Neural cell (in vitro differentiated cells): ENCODE results near the gene BTBD17. TPM values are rescaled to one million over a fixed set of nuclear protein-coding genes. Genes with fewer than 3 reads are reported as not detected.

ENCODE experiments used
- H2AFZ ChIP-seq: fragments of 200-600, 300-800 bp; sonication (generic), shearing (Covaris generic); 2 replicates; pipeline ENCODE4 v1.6.0; 2014; ENCODE audit warnings: low read depth, mild to moderate bottlenecking, antibody characterized with exemption, low read length, moderate library complexity
- H3F3A ChIP-seq: fragments of 200-600 bp; shearing (Covaris generic); 2 replicates; pipeline ENCODE4 v1.6.1; 2016; ENCODE audit warnings: mild to moderate bottlenecking, moderate library complexity, mixed read lengths, antibody characterized with exemption, low read length; ENCODE audit not compliant: insufficient read depth, poor library complexity, severe bottlenecking
- H3K27ac ChIP-seq: fragments of 200-600, 300-800 bp; sonication (generic), shearing (Covaris generic); 2 replicates; pipeline ENCODE4 v1.5.1; 2014; ENCODE audit warnings: mild to moderate bottlenecking, low read length, moderate library complexity
- H3K27me3 ChIP-seq: fragments of 300-800, 200-600 bp; sonication (generic), shearing (Covaris generic); 2 replicates; pipeline ENCODE4 v1.6.0; 2014; ENCODE audit warnings: mild to moderate bottlenecking, low read depth, low read length, moderate library complexity; ENCODE audit not compliant: insufficient read depth
- H3K36me3 ChIP-seq: fragments of 300-800, 200-600 bp; sonication (generic), shearing (Covaris generic); 2 replicates; pipeline ENCODE4 v1.5.1; 2014; ENCODE audit warnings: mild to moderate bottlenecking, antibody characterized with exemption, low read length, moderate library complexity; ENCODE audit not compliant: insufficient read depth
- H3K4me2 ChIP-seq: fragments of 300-800, 200-600 bp; sonication (generic), shearing (Covaris generic); 2 replicates; pipeline ENCODE4 v1.6.0; 2014; ENCODE audit warnings: mild to moderate bottlenecking, low read length
- H3K4me3 ChIP-seq: fragments of 300-800, 200-600 bp; sonication (generic), shearing (Covaris generic); 2 replicates; pipeline ENCODE4 v1.5.1; 2014; ENCODE audit warnings: mild to moderate bottlenecking, low read length, moderate library complexity
- H3K79me2 ChIP-seq: fragments of 200-600 bp; shearing (Covaris generic); replicated peaks from 2 replicates; pipeline ENCODE4 v1.6.0; 2014; ENCODE audit warnings: mild to moderate bottlenecking, low read length, moderate library complexity; ENCODE audit not compliant: insufficient read depth
- H3K9ac ChIP-seq: fragments of 300-800, 200-600 bp; sonication (generic), shearing (Covaris generic); 2 replicates; pipeline ENCODE4 v1.6.1; 2016; ENCODE audit warnings: mild to moderate bottlenecking, low read length, mixed read lengths
- H3K9me2 ChIP-seq: fragments of 200-600 bp; shearing (Covaris generic); 2 replicates; pipeline ENCODE4 v1.6.1; 2016; ENCODE audit warnings: mild to moderate bottlenecking, low read length, mixed read lengths; ENCODE audit not compliant: insufficient read depth
- H3K9me3 ChIP-seq: fragments of 200-600, 300-800 bp; sonication (generic), shearing (Covaris generic); 2 replicates; pipeline ENCODE4 v1.6.1; 2016; ENCODE audit warnings: mild to moderate bottlenecking, mixed run types, low read length, moderate library complexity, mixed read lengths
- H4K20me1 ChIP-seq: fragments of 200-600 bp; shearing (Covaris generic); 2 replicates; pipeline ENCODE4 v1.6.1; 2016; ENCODE audit warnings: mild to moderate bottlenecking, mixed run types; ENCODE audit not compliant: insufficient read depth
- EP300 ChIP-seq: fragments of 450-650 bp; conservative IDR thresholded peaks from 2 replicates; pipeline ENCODE4 v1.6.1; 2014; ENCODE audit warnings: antibody characterized with exemption, mild to moderate bottlenecking, moderate library complexity; ENCODE audit not compliant: poor library complexity, severe bottlenecking
- EZH2 ChIP-seq: fragments of 200-600, 300-800 bp; shearing (Covaris generic), sonication (generic); IDR thresholded peaks from 2 replicates; pipeline ENCODE4 v1.6.1; 2014; ENCODE audit warnings: antibody characterized with exemption, low read length, borderline replicate concordance, mild to moderate bottlenecking; ENCODE audit not compliant: insufficient read depth, poor library complexity, severe bottlenecking
- MXI1 ChIP-seq: fragments of 450-650 bp; conservative IDR thresholded peaks from 2 replicates; pipeline ENCODE4 v1.6.1; 2014; ENCODE audit warnings: antibody characterized with exemption, mild to moderate bottlenecking; ENCODE audit not compliant: poor library complexity, severe bottlenecking
- POLR2AphosphoS5 ChIP-seq: IDR thresholded peaks from 2 replicates; pipeline ENCODE4 v1.6.1; 2012
- RAD21 ChIP-seq: fragments of 450-650 bp; conservative IDR thresholded peaks from 2 replicates; pipeline ENCODE4 v1.6.1; 2014; ENCODE audit warnings: antibody characterized with exemption, mild to moderate bottlenecking, moderate library complexity
- SMC3 ChIP-seq: fragments of 450-650 bp; conservative IDR thresholded peaks from 2 replicates; pipeline ENCODE4 v1.6.1; 2014; ENCODE audit warnings: antibody characterized with exemption, mild to moderate bottlenecking, moderate library complexity; ENCODE audit not compliant: poor library complexity
- TAF1 ChIP-seq: IDR thresholded peaks from 2 replicates; pipeline ENCODE4 v1.6.1; 2012; ENCODE audit warnings: low read depth
- polyA plus RNA-seq: library from polyadenylated mRNA; depleted of rRNA; stranded (reverse); fragments of >200 nt; gene quantifications from 2 replicates; pipeline ENCODE4 v1.2.3, GENCODE V29; 2014
- TF ChIP-seq, protein P1 (sequence below): fragments of 450-650 bp; IDR thresholded peaks from 2 replicates; pipeline ENCODE4 v1.5.1; 2014; ENCODE audit warnings: antibody characterized with exemption, mild to moderate bottlenecking, moderate library complexity; ENCODE audit not compliant: poor library complexity, severe bottlenecking
- TF ChIP-seq, protein P2 (sequence below): IDR thresholded peaks from 2 replicates; pipeline ENCODE4 v1.6.1; 2012; ENCODE audit warnings: borderline replicate concordance

Gene BTBD17
- polyA plus RNA-seq, 1 donor from 2014 or later: 5.3 TPM

DNA sequence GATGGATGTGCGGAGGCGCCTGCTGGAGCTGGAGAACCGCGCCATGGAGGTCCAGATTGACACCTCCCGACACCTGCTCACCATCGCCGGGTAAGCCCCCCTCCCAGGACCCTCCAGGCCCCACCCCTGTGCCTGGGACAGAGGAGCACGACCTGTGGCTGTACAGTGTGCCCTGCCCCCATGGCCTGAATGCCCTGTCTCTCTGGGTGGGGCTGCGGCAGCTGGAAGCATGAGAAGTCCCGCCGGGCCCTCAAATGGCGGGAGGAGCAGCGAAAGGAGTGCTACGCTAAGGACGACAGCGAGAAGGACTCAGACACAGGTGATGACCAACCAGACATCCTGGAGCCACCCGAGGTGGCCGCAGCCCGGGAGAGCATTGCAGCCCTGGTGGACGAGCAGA lies 11.2 kb downstream of the BTBD17 start:
- Histone ChIP-seq H3K9me3 (no peaks in the 10 kb centered on the region), H3K4me2 (no peak overlapping the region), H3K9ac (no peak overlapping the region), H3F3A (no peaks in the 10 kb centered on the region), H3K27me3 (peaks cover 27% of the 10 kb centered on the region), H4K20me1 (no peaks in the 10 kb centered on the region), H2AFZ (no peak overlapping the region), H3K79me2 (no peaks in the 10 kb centered on the region), H3K4me3 (no peak overlapping the region), H3K9me2 (no peaks in the 10 kb centered on the region), H3K27ac (no peak overlapping the region), H3K36me3 (no peaks in the 10 kb centered on the region)
- TF ChIP-seq MXI1: no peak
- TF ChIP-seq EZH2: no peak
- TF ChIP-seq, protein P1, sequence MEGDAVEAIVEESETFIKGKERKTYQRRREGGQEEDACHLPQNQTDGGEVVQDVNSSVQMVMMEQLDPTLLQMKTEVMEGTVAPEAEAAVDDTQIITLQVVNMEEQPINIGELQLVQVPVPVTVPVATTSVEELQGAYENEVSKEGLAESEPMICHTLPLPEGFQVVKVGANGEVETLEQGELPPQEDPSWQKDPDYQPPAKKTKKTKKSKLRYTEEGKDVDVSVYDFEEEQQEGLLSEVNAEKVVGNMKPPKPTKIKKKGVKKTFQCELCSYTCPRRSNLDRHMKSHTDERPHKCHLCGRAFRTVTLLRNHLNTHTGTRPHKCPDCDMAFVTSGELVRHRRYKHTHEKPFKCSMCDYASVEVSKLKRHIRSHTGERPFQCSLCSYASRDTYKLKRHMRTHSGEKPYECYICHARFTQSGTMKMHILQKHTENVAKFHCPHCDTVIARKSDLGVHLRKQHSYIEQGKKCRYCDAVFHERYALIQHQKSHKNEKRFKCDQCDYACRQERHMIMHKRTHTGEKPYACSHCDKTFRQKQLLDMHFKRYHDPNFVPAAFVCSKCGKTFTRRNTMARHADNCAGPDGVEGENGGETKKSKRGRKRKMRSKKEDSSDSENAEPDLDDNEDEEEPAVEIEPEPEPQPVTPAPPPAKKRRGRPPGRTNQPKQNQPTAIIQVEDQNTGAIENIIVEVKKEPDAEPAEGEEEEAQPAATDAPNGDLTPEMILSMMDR: no peak
- no peak for TF ChIP-seq RAD21
- TF ChIP-seq SMC3: no peak
- TF ChIP-seq, protein P2, sequence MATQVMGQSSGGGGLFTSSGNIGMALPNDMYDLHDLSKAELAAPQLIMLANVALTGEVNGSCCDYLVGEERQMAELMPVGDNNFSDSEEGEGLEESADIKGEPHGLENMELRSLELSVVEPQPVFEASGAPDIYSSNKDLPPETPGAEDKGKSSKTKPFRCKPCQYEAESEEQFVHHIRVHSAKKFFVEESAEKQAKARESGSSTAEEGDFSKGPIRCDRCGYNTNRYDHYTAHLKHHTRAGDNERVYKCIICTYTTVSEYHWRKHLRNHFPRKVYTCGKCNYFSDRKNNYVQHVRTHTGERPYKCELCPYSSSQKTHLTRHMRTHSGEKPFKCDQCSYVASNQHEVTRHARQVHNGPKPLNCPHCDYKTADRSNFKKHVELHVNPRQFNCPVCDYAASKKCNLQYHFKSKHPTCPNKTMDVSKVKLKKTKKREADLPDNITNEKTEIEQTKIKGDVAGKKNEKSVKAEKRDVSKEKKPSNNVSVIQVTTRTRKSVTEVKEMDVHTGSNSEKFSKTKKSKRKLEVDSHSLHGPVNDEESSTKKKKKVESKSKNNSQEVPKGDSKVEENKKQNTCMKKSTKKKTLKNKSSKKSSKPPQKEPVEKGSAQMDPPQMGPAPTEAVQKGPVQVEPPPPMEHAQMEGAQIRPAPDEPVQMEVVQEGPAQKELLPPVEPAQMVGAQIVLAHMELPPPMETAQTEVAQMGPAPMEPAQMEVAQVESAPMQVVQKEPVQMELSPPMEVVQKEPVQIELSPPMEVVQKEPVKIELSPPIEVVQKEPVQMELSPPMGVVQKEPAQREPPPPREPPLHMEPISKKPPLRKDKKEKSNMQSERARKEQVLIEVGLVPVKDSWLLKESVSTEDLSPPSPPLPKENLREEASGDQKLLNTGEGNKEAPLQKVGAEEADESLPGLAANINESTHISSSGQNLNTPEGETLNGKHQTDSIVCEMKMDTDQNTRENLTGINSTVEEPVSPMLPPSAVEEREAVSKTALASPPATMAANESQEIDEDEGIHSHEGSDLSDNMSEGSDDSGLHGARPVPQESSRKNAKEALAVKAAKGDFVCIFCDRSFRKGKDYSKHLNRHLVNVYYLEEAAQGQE: no peak
- TF ChIP-seq POLR2AphosphoS5: no peak
- TF ChIP-seq EP300: no peak
- TF ChIP-seq TAF1: no peak

DNA sequence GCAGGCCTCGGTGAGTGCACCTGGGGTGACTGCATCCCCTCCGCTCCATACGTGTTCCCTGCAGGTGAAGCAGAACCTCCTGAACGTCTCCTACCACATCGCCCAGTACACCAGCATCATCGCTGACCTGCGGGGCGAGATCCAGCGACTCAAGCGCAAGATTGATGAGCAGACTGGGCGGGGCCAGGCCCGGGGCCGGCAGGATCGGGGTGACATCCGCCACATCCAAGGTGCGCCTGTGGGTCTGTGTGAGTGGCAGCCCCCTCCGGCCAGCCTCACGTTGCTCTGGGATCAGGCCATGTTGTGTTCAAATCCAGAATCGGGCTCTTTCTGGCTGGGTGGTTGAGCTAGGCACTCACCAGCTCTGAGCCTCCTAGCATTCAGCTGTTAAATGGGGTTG lies 12.5 kb downstream of the BTBD17 start:
- H3K9me3 ChIP-seq: no peaks in the 10 kb centered on the region
- no peak overlapping the region for H3K4me3 ChIP-seq
- H3F3A ChIP-seq: no peaks in the 10 kb centered on the region
- no peaks in the 10 kb centered on the region for H3K9me2 ChIP-seq
- H3K79me2 ChIP-seq: no peaks in the 10 kb centered on the region
- H3K27ac ChIP-seq: no peak overlapping the region
- H2AFZ ChIP-seq: no peak overlapping the region
- H3K4me2 ChIP-seq: no peak overlapping the region
- H3K36me3 ChIP-seq: no peaks in the 10 kb centered on the region
- H3K27me3 ChIP-seq: peaks cover 27% of the 10 kb centered on the region
- no peak for TF ChIP-seq RAD21
- TF ChIP-seq, protein P2: no peak
- no peak for TF ChIP-seq MXI1
- TF ChIP-seq SMC3: no peak
- TF ChIP-seq POLR2AphosphoS5: no peak
- no peak for TF ChIP-seq EP300
- TF ChIP-seq EZH2: no peak
- TF ChIP-seq, protein P1: no peak
- TF ChIP-seq TAF1: no peak
- H3K9ac ChIP-seq: no peak overlapping the region
- no peaks in the 10 kb centered on the region for H4K20me1 ChIP-seq
